ENCODE data around the gene ANKS3.

The ANKS3 gene

DNA sequence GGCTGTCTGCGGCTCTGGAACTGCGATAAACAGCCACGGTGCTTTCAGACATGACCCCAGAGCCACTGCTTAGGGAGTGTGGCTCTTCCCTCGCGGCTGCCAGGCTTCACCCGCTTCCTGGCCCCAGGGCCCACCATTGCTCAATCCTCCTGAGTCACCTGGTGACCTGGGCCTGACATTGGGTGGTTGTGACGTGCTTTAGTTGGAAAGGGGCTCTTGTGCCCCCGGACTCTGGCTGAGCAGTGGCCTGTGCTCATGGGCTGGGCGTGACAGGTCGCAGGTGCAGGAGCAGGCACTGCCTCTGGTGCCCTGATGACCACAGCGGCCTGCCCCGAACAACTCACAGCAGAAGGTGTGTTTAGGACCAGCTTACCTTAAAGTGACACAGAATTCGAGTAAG, 49.3 kb downstream of the ANKS3 start:
- no peaks in the 10 kb centered on the region for H3K4me1 ChIP-seq (ENCODE audit: insufficient read depth, low read length)
- TF ChIP-seq CTCF (IDR thresholded peaks at IDR 0.05; ENCODE audit: borderline replicate concordance, extremely low read depth, low read length, poor library complexity, severe bottlenecking) (no peak), EZH2 (IDR thresholded peaks at IDR 0.05; ENCODE audit: borderline replicate concordance, low read depth, low read length, severe bottlenecking) (no peak)
- H3K27me3 ChIP-seq (ENCODE audit: insufficient read depth, low read length, poor library complexity) = no peaks in the 10 kb centered on the region
- H3K4me3 ChIP-seq (ENCODE audit: low read depth in 1 of 2, low read length in 2 of 2) = no peak overlapping the region
- H3K36me3 ChIP-seq (ENCODE audit: insufficient read depth, low read length) = peaks cover 65% of the 10 kb centered on the region
- H3K27ac ChIP-seq (ENCODE audit: low read length) = no peak overlapping the region
- no peak for DNase-seq
- H3K4me2 ChIP-seq (ENCODE audit: insufficient read depth, low read length) = no peak overlapping the region
- peaks cover 4% of the 10 kb centered on the region for H4K20me1 ChIP-seq (ENCODE audit: insufficient read depth, low read length)
- no peak overlapping the region for H2AFZ ChIP-seq (ENCODE audit: low read depth, low read length)
- no peak for ATAC-seq (ENCODE audit: insufficient read depth, low read depth)
- H3K79me2 ChIP-seq (ENCODE audit: insufficient read depth, low read length) = no peaks in the 10 kb centered on the region
- no peaks in the 10 kb centered on the region for H3K9me3 ChIP-seq (ENCODE audit: insufficient read depth, low read length, severe bottlenecking)
- no peak overlapping the region for H3K9ac ChIP-seq (ENCODE audit: low read depth, low read length)

DNA sequence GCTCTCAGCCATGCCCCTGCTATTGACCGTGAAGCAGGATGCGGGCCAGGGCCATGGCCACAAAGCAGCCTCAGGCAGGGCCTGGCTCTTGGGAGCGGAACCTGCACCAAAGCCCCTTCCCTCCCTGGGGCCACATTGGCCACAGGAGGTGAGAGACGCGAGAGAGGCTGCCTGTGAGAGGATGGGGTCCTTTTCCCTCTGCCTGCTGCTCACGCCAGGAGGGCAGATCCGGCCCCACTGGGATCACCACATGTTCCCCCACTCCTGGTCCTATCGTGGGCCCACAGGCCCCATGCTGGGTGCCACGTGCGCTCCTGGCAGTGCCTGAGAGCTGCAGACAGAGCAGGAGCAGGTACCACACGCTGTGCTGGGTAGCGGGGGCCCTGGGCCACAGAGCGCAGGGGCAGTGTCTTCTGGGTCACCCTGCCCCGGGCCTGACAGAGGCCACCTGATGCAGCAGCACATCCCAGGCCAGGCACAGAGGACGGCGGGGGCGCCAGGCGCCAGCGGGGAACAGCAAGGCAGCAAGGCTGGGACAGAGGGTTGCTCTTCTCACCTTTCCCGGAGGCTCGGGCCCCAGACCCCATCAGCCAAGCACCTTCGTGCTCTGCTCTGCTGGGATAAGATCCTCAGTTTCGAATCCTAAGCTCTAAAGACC, 49.9 kb downstream of the ANKS3 start:
- Histone ChIP-seq H3K79me2 (ENCODE audit: insufficient read depth, low read length) (no peaks in the 10 kb centered on the region), H3K9me3 (ENCODE audit: insufficient read depth, low read length, severe bottlenecking) (no peaks in the 10 kb centered on the region), H3K27ac (ENCODE audit: low read length) (no peak overlapping the region), H3K27me3 (ENCODE audit: insufficient read depth, low read length, poor library complexity) (no peaks in the 10 kb centered on the region), H3K36me3 (ENCODE audit: insufficient read depth, low read length) (peaks cover 66% of the 10 kb centered on the region), H3K4me2 (ENCODE audit: insufficient read depth, low read length) (no peak overlapping the region), H4K20me1 (ENCODE audit: insufficient read depth, low read length) (peaks cover 4% of the 10 kb centered on the region), H3K4me1 (ENCODE audit: insufficient read depth, low read length) (no peaks in the 10 kb centered on the region), H2AFZ (ENCODE audit: low read depth, low read length) (no peak overlapping the region), H3K4me3 (ENCODE audit: low read depth in 1 of 2, low read length in 2 of 2) (no peak overlapping the region), H3K9ac (ENCODE audit: low read depth, low read length) (no peak overlapping the region)
- ATAC-seq (ENCODE audit: insufficient read depth, low read depth) = no peak
- DNase-seq = no peak
- TF ChIP-seq CTCF (IDR thresholded peaks at IDR 0.05; ENCODE audit: borderline replicate concordance, extremely low read depth, low read length, poor library complexity, severe bottlenecking) (no peak), EZH2 (IDR thresholded peaks at IDR 0.05; ENCODE audit: borderline replicate concordance, low read depth, low read length, severe bottlenecking) (no peak)

GRCh38 chr16:4683255-4684057, 50.6 kb downstream of the ANKS3 start:
- H3K36me3 ChIP-seq (ENCODE audit: insufficient read depth, low read length) = peaks cover 61% of the 10 kb centered on the region
- DNase-seq (no peak), ATAC-seq (ENCODE audit: insufficient read depth, low read depth) (no peak)
- no peak overlapping the region for H3K4me2 ChIP-seq (ENCODE audit: insufficient read depth, low read length)
- H3K4me1 ChIP-seq (ENCODE audit: insufficient read depth, low read length) = no peaks in the 10 kb centered on the region
- H3K27me3 ChIP-seq (ENCODE audit: insufficient read depth, low read length, poor library complexity) = no peaks in the 10 kb centered on the region
- H3K9ac ChIP-seq (ENCODE audit: low read depth, low read length) = no peak overlapping the region
- no peak overlapping the region for H3K27ac ChIP-seq (ENCODE audit: low read length)
- H2AFZ ChIP-seq (ENCODE audit: low read depth, low read length) = no peak overlapping the region
- H4K20me1 ChIP-seq (ENCODE audit: insufficient read depth, low read length) = peaks cover 4% of the 10 kb centered on the region
- H3K9me3 ChIP-seq (ENCODE audit: insufficient read depth, low read length, severe bottlenecking) = no peaks in the 10 kb centered on the region
- no peaks in the 10 kb centered on the region for H3K79me2 ChIP-seq (ENCODE audit: insufficient read depth, low read length)
- TF ChIP-seq EZH2 (IDR thresholded peaks at IDR 0.05; ENCODE audit: borderline replicate concordance, low read depth, low read length, severe bottlenecking) = no peak
- TF ChIP-seq CTCF (IDR thresholded peaks at IDR 0.05; ENCODE audit: borderline replicate concordance, extremely low read depth, low read length, poor library complexity, severe bottlenecking) = no peak
- no peak overlapping the region for H3K4me3 ChIP-seq (ENCODE audit: low read depth in 1 of 2, low read length in 2 of 2)

Measured in DND-41 (cell line).